NCI-H82 treated with DMSO at 0.1 percent for 48 hours (cell line): Measurements from ENCODE around the gene LGALS4.
"Not testable (repeated sequence)": the region's sequence is repeated elsewhere in the genome, so short reads cannot be mapped to it uniquely, and the experiment has no call there.

Source experiments
- DNase-seq: peaks from one replicate; lab custom pipeline; 2025; ENCODE audit not compliant: unreplicated experiment; lab: John Stamatoyannopoulos, UW

LGALS4 gene

DNA sequence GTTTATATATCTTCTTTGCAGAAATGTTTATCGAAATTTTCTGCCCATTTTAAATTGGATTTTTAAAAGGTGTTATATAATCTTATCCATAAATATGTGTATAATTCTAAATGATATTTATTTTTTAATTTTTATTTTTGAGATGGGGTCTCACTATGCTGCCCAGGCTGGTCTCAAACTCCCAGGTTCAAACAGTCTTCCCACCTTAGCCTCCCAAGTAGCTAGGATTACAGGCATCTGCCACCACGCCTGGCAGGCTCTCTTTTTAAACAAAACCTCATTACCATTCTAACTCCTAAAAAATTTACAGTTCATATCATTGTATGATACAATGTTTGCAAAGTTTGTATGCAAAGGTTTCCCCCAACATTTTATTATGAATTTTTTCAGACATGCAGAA lies 16.6 kb downstream of the LGALS4 start:
- no peak for DNase-seq

DNA sequence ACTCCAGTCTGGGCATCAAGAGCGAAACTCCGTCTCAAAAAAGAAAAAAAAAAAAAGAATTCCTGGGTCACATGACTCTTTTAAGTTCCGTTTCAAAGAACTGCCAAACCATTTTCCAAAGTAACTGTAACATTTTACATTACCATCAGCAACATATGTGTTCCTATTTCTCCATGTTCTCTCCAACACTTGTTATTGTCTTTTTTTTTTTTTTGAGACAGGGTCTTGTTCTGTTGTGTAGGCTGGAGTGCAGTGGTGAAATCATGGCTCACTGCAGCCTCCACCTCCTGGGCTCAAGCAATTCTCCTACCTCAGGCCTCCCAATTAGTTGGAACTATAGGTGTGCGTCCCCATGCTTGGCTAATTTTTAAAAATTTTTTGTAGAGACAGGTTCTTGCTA lies 17.2 kb downstream of the LGALS4 start:
- DNase-seq = no peak

DNA sequence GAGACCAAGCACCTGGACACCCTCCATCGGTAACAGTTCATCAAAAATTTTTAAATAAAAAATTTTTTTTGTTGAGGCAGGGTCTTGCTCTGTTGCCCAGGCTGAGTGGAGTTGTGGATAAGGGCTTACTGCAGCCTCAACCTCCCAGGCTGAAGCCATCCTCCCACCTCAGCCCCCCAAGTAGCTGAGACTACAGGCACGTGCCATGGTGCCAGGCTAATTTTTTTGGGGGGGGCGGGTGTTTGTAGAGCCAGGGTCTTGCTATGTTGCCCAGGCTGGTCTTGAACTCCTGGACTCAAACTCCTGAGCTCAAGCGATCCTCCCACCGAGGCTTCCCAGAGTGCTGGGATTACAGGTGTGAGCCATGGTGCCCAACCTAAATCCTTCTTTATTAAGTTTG lies 19.1 kb downstream of the LGALS4 start:
- no peak for DNase-seq

DNA sequence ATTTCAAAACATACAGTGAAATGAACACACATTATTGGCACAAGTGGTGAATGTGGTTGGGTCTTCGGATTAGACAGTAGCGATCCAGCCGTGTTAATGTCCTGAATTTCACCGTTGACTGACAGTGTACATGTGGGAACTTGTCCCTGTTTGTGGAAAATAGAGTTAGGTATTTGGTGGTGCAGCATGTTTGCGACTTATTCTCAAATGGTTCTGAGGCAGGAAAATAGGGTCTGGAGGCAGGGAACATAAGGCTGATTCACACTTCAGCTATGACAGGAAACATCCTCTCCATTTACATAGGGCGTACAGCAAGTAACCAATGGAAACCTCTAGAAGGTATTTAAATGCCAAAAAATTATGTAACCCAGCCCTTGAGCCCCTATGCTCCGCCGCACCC lies 19.6 kb downstream of the LGALS4 start:
- no peak for DNase-seq

DNA sequence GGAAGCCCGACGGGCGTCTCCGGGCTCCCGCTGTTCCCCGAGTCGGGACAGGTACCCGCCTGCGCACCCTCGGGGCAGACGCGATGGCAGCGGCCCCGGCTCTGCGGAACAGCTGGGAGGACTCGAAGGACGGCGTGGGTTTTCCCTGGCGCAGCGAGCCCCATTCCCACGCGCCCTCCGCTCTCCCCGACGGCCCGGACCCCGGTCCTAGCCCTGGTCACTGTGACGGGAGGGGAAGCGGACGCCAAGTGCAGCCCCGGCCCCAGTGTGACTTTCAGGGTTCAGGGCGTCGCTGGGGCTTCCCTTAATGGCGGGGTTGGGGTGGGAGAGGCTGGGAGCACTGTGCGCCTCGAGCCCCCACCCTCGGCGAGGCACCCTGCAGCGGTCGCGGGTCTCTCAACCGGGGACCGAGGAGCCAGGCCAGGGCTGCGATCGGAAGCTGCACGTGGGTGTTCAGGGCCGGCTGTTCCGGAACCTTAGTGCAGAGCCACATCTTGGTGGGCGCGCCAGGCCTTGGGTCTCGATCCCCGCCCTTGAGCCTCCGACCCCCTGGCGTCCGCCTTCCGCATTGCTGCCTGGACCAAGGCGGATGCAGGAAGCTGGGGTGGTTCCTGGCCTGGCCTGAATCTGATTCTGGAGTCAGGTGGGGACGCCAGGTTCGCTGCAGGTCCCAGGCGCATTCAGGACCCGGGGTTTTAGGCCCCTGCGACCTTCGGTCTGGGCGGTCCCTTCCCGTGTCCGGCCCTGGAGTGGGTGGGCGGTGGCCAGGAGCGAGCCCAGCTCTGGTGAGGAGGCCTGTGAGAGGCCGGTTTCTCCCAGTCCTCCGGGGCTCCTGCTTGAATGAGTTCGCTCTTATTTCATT lies 20.3 kb downstream of the LGALS4 start:
- no peak for DNase-seq

DNA sequence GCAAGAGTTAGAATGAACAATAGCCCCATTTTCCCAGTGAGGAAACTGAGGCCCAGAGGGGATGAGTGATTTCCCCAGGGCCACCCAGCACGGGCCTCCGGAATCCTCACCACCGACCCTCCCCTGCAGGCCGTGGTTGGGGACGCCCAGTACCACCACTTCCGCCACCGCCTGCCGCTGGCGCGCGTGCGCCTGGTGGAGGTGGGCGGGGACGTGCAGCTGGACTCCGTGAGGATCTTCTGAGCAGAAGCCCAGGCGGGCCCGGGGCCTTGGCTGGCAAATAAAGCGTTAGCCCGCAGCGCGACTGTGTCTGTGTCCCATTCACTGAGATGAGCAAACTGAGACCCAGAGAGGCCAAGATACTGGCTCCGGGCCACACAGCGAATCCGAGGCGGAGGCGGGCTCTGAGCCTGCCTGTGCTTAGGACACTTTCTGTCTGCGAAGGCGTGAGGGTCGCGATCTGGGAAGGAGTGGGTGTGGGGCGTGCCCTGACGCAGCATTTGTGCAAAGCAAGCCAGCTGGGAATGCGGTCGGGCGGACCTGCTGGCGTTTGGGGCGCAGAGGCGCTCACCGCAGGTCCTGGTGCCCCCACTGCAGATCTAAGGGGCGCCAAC lies 21.2 kb downstream of the LGALS4 start:
- not testable (repeated sequence) for DNase-seq

DNA sequence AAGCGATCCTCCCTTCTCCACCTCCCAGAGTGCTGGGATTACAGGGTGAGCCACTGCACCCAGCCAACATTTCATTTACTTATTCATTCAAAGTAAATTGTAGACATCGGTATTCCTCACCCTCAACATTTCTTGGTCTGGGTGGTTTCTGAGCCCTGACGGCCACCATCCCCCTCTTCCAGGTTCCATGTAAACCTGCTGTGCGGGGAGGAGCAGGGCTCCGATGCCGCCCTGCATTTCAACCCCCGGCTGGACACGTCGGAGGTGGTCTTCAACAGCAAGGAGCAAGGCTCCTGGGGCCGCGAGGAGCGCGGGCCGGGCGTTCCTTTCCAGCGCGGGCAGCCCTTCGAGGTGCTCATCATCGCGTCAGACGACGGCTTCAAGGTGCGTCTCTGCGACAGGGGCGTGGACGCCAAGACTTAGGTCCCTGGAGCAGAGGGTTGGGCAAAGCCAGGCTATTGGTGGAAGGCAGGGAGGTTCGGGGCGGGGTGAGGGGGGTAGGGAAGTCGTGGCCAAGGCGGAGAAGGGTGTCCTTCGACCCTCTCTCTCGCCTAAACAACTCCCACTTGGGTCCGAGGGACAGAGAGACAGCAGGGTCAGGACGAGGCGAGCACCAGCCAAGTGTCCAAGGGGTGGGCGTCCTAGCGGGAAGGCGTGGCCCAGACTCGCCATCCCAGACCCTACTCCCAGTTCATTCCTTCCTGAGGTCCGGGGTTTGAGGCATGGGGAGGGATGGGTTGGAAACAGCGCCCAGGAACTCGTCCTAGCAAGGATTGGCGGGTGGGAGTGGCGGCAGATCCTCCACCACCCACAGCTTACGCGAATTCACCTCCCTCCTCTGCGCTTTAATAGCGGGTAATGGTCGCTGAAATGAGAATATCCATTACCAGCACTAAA lies 22.0 kb downstream of the LGALS4 start:
- not testable (repeated sequence) for DNase-seq

DNA sequence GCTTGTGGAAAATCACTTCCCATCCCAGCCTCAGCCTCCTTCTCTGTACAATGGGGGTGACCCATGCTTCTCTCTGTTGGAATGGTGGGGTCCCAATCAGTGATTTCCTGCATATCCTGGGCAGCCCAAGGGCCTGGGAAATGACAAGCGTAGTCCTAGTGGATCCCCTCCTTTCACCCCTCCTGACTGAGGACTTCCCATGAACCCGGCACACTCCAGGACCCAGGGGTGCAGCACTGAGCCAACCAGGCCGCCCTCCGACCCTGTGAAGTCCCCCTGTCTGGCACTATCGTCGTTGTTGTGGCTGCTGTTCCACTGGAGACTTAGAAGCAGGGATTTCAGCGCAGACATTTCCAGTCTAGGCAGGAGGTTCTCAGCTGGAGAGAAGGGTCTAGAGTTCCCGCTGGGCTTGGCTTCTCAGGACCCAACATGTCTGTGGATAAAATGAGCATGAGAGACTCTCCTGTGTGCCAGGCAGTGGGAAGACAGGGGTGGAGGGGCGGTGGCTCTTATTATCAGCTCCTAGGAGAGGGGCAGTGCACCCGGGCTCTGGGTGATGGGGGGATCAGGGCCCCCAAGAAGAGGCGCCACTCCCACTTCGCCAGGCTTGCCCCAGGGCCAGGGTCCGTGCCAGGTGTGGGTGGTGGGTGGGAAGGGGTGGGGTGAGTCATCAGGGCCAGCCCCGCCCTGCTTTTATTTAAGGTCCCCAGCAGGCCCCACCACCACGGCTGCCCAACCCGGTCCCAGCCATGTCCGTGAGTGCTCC lies 24.1 kb downstream of the LGALS4 start, which contains the start of gene LGALS7B:
Gene LGALS7B, plus strand, starts transcription at position 723 of the 766 bp plus-strand sequence. Its CDS starts 27 bp downstream, at position 750.
- no peak for DNase-seq

DNA sequence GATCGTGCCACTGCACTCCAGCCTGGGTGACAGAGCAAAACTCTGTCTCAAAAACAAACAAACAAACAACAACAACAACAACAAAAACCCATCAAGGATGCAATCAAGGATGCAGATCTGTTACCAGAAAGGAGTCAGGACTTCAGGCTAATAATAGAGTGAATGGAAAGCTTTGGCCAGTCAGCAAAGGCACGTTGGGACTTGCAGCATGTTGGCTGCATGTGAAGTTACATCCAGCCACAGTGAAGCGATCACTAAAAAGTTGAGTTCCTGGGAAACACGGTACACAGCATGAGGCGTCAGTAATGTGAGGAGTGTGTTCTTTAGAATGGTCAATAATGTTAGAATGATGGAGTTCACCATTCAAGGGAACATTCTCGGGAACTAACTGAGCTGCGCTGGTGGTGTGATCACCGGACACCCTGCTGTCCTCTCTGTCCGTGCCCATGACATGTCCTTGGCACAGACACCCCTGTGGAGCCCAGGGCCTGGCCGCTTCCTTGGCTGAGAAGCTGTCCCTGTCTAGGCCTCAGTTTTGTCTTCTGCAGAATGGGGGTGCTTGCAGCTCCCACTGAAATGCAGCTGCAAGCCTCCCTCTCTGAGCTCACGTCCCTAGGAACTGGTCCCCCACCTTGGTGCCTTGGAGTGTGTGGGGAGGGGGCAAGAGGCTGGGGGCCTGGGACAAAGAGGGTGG lies 26.0 kb downstream of the LGALS4 start:
- DNase-seq = no peak

DNA sequence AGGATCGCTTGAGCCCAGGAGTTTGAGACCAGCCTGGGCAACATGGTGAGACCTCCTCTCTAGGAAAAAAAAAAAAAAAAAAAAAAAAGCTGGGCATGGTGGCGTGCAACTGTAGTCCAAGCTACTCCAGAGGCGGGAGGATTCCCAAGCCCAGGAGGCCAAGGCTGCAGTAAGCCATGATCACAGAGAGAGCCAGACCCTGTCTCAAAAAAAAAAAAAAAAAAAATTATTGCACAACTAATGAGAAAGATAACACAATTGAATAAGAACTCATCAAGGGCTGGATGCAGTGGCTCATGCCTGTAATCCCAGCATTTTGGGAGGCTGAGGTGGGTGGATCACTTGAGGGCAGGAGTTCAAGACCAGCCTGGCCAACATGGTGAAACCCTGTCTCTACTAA lies 26.7 kb downstream of the LGALS4 start:
- DNase-seq = not testable (repeated sequence)

DNA sequence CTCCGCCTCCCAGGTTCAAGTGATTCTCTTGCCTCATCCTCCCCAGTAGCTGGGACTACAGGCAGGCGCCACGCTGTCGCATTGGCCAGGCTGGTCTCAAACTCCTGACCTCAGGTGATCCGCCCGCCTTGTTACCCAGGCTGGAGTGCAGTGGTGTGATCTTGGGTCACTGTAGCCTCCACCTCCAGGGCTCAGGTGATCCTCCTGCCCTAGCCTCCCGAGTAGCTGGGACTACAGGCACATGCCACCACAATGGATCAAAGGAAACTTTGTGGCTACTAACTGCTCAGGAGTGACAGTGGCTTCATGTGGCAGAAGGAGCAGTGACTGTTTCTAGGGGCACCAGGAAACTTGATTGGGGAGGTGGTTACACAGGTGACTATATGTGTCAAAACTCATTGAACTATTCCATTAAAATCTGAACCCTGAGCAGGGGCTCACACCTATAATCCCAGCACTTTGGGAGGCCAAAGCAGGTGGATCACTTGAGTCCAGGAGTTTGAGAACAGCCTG lies 27.5 kb downstream of the LGALS4 start:
- DNase-seq = no peak

DNA sequence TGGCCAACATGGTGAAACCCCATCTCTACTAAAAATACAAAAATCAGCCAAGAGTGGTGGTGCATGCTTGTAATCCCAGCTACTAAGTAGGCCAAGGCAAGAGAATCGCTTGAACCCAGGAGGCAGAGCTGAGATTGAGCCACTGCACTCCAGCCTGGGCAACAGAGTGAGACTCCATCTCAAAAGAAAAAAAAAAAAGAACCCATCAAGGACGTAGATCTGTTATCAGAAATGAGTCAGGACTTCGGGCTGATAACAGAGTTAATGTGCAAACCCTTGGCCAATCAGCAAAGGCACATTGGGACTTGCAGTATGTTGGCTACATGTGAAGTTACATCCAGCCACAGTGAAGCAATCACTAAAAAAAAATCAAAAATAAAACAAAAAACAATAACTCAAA lies 28.5 kb downstream of the LGALS4 start:
- no peak for DNase-seq

DNA sequence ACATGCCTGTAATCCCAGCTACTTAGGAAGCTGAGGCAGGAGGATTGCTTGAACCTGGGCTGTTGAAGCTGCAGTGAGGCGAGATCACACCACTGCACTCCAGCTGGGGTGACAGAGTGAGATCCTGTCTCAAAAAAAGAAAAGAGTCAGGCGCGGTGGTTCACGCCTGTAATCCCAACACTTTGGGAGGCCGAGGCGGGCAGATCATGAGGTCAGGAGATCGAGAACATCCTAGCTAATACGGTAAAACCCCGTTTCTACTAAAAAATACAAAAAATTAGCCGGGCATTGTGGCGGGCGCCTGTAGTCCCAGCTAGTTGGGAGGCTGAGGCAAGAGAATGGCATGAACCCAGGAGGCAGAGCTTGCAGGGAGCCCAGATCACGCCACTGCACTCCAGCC lies 30.5 kb downstream of the LGALS4 start:
- DNase-seq = not testable (repeated sequence)

DNA sequence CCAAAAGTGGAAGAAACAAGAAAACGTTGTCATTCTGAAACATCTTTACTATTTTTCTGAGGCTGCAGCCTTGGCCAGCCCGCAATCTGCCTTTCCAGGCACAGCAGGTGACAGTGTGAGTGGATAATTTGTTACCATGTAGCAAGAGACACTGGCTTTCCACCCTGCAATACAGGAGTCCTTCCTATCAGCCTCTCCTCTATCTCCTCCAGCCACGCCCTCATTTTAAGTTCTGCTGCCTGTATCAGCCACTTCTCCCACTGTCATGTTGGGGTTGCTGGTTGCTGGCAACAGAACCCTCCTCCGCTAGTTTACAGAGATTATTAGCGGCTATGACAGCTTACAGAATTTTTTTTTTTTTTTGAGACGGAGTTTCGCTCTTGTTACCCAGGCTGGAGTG lies 31.7 kb downstream of the LGALS4 start:
- no peak for DNase-seq

DNA sequence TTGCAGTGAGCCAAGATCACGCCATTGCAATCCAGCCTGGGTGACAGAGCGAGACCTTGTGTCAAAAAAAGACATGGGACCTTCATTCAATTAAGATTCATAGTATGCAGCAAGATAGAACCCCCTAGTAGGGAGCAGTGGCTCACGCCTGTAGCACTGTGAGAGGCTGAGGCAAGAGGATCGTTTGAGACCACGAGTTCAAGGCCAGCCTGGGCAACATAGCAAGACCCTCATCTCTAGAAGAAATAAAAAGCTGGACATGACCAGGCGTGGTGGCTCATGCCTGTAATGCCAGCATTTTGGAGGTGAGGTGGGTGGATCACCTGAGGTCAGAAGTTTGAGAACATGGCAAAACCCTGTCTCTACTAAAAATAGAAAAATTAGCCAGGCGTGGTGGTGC lies 32.3 kb downstream of the LGALS4 start:
- DNase-seq = no peak

DNA sequence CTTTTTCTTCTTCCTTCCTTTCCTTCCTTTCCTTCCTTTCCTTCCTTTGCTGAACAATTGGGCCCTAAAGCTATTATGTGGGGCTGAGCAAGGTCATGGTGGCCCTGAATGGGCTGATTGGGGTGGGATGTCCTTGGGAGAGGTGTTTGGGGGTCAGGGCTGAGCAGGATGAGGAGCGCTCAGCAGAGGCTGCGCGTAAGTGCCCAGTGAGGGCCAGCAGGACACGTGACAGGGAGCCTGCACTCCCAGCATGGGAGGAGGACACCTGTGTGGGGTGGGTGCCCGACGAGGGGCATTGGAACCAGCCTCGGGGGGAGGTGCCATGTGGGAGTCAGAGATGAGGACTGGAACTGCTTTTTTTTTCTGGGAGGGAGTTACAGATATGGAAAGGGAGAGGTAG lies 34.0 kb downstream of the LGALS4 start:
- no peak for DNase-seq

DNA sequence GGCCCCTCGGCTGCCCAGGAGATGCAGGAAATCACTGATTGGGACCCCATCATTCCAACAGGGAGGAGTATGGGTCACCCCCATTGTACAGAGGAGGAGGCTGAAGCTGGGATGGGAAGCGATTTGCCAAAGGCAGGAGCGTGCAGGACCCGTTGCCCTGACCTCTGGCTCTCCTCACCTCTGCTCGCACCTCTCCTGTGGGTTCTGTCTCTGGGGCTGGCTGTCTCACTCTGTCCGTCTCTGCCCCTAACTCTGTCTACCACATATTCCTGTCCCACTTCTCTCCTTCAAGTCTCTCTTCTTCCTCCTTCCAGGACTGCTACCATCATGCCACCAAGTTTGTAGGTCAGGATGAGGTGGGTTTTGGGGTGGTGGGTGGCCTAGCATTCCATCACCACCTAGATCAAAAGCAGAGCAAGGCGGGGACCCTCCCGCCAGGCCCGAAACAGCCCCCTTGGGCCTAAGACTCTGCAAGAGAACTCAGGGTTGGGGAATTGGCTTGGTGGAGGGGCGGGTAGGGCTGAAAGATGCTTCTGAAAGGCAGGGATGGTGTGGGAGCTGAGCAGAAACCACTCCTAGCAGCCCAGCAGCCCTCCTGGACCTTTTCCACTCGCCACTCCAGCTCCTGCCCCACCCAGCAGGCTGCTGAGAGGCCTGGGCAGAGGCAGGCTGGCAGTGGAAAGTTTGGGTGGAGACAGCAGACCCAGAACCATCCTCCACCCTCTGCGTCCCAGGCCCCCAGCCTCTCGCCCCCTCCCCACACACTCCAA lies 38.4 kb downstream of the LGALS4 start:
- DNase-seq = no peak

DNA sequence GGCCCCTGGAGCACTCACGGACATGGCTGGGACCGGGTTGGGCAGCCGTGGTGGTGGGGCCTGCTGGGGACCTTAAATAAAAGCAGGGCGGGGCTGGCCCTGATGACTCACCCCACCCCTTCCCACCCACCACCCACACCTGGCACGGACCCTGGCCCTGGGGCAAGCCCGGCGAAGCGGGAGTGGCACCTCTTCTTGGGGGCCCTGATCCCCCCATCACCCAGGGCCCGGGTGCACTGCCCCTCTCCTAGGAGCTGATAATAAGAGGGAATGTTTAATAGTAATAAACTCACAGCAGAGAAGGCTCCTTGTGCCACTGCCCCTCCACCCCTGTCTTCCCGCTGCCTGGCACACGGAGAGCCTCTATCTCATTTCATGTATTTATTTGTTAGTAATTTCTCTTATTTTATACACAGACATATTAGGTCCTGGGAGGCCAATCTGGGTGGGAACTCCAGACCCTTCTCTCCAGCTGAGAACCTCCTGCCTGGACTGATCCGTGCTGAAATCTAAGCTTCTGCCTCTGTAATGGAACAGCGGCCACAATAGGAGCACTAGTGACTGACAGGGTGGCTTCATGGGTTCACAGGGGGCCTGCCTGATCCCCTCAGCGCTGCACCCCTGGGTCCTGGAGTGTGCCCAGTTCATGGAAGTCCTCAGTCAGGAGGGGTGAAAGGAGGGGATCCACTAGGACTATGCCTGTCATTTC lies 39.1 kb downstream of the LGALS4 start, which contains the start of gene LGALS7:
Gene LGALS7, minus strand, starts transcription at position 49 of the 709 bp plus-strand sequence. Its CDS starts 25 bp downstream, at position 24.
- no peak for DNase-seq
